Bronchial epithelial cell (primary cell): ENCODE data around the gene EIF3K. TPM values are rescaled to one million over a fixed set of nuclear protein-coding genes. Genes with fewer than 3 reads are reported as not detected.

Experiments used
- DNase-seq: peaks from one replicate; pipeline ENCODE4 v3.0.0-alpha.2; 2010; ENCODE audit warnings: low read depth
- FAIRE-seq: peaks from 2 replicates; lab custom pipeline; 2011; peaks lifted over from hg19 to GRCh38; lab: Jason Lieb, UNC
- H3K27me3 ChIP-seq: 2 replicates; pipeline ENCODE4 v1.5.1; 2011; ENCODE audit warnings: low read length; ENCODE audit not compliant: control insufficient read depth, insufficient read depth
- H3K36me3 ChIP-seq: 2 replicates; pipeline ENCODE4 v1.5.1; 2011; ENCODE audit warnings: low read length; ENCODE audit not compliant: control insufficient read depth, insufficient read depth
- H3K4me3 ChIP-seq: 2 replicates; pipeline ENCODE4 v1.5.1; 2011; ENCODE audit warnings: mild to moderate bottlenecking, low read depth, low read length, control low read depth
- CTCF ChIP-seq: IDR thresholded peaks from 2 replicates; pipeline ENCODE4 v1.5.1; 2011; ENCODE audit warnings: mild to moderate bottlenecking, moderate library complexity, low read length, control low read depth, inconsistent platforms; ENCODE audit not compliant: insufficient read depth, severe bottlenecking
- total RNA-seq: library from RNA; depleted of rRNA; stranded (reverse); fragments of >200 nt; gene quantifications from 2 replicates; pipeline ENCODE4 v1.2.1, GENCODE V29; 2014

The EIF3K gene
- total RNA-seq, 1 donor from 2014 or later: 374 TPM

GRCh38 chr19:38634757-38635482, 15.9 kb downstream of the EIF3K start:
- H3K36me3 ChIP-seq: peaks cover 14% of the 10 kb centered on the region
- H3K27me3 ChIP-seq: no peaks in the 10 kb centered on the region
- DNase-seq: peak; percentile 42
- H3K4me3 ChIP-seq: no peak overlapping the region
- TF ChIP-seq CTCF: peak; percentile 91
- FAIRE-seq: no peak

- FAIRE-seq: no peak
- Histone ChIP-seq H3K36me3 (peaks cover 14% of the 10 kb centered on the region), H3K4me3 (no peak overlapping the region), H3K27me3 (no peaks in the 10 kb centered on the region)
- no peak for DNase-seq
- no peak for TF ChIP-seq CTCF
These were observed 16.8 kb downstream of the EIF3K start for GRCh38 chr19:38635483-38636399.

- no peak for TF ChIP-seq CTCF
- Histone ChIP-seq H3K27me3 (no peaks in the 10 kb centered on the region), H3K36me3 (peaks cover 10% of the 10 kb centered on the region), H3K4me3 (no peak overlapping the region)
- DNase-seq: peak; percentile 70
- FAIRE-seq: no peak
These were observed 19.5 kb downstream of the EIF3K start for GRCh38 chr19:38638461-38638860.

- Histone ChIP-seq H3K4me3 (no peak overlapping the region), H3K27me3 (no peaks in the 10 kb centered on the region), H3K36me3 (peaks cover 10% of the 10 kb centered on the region)
- DNase-seq (no peak), FAIRE-seq (no peak)
- no peak for TF ChIP-seq CTCF
These were observed 20.7 kb downstream of the EIF3K start for GRCh38 chr19:38639679-38640078.

- no peak overlapping the region for H3K4me3 ChIP-seq
- peaks cover 4% of the 10 kb centered on the region for H3K36me3 ChIP-seq
- no peaks in the 10 kb centered on the region for H3K27me3 ChIP-seq
- no peak for FAIRE-seq
- TF ChIP-seq CTCF: no peak
- no peak for DNase-seq
These were observed 21.4 kb downstream of the EIF3K start for GRCh38 chr19:38640368-38640767.
